ENCODE data around the gene ZCCHC4.

ZCCHC4 gene

GRCh38 chr4:25312496-25313200, at the start of gene ZCCHC4:
Gene ZCCHC4, plus strand, starts transcription at chr4:25312774. Its CDS starts 36 bp downstream, at chr4:25312810.
- H3K9me3 Mint-ChIP-seq: no peaks in the 10 kb centered on the region
- H3K36me3 Mint-ChIP-seq: peaks cover 6% of the 10 kb centered on the region
- H3K4me3 Mint-ChIP-seq: peak within 1 kb of the TSS; percentile 99
- peaks cover 28% of the 10 kb centered on the region for H3K4me1 Mint-ChIP-seq
- H3K27me3 Mint-ChIP-seq: no peaks in the 10 kb centered on the region
- H3K27ac Mint-ChIP-seq: peak within 1 kb of the TSS; percentile 98

- Mint-ChIP-seq H3K9me3 (no peaks in the 10 kb centered on the region), H3K27me3 (no peaks in the 10 kb centered on the region), H3K4me3 (no peak overlapping the region), H3K4me1 (no peaks in the 10 kb centered on the region), H3K36me3 (peaks cover 19% of the 10 kb centered on the region), H3K27ac (no peak overlapping the region)
These were observed 40.7 kb upstream of the ZCCHC4 start for GRCh38 chr4:25271866-25272265.

GRCh38 chr4:25280210-25280609, 32.4 kb upstream of the ZCCHC4 start:
- Mint-ChIP-seq H3K4me3 (no peak overlapping the region), H3K4me1 (no peaks in the 10 kb centered on the region), H3K27ac (peak overlapping the region; percentile 65), H3K36me3 (peaks cover 7% of the 10 kb centered on the region), H3K9me3 (no peaks in the 10 kb centered on the region), H3K27me3 (no peaks in the 10 kb centered on the region)

- Mint-ChIP-seq H3K27me3 (peaks cover 4% of the 10 kb centered on the region), H3K27ac (no peak overlapping the region), H3K36me3 (peaks cover 10% of the 10 kb centered on the region), H3K4me3 (no peak overlapping the region), H3K4me1 (no peaks in the 10 kb centered on the region), H3K9me3 (peaks cover 12% of the 10 kb centered on the region)
These were observed 28.6 kb upstream of the ZCCHC4 start for GRCh38 chr4:25283948-25284347.

GRCh38 chr4:25284466-25284865, 28.1 kb upstream of the ZCCHC4 start:
- Mint-ChIP-seq H3K27ac (no peak overlapping the region), H3K4me1 (no peaks in the 10 kb centered on the region), H3K36me3 (peaks cover 10% of the 10 kb centered on the region), H3K4me3 (no peak overlapping the region), H3K9me3 (peaks cover 12% of the 10 kb centered on the region), H3K27me3 (peaks cover 4% of the 10 kb centered on the region)

- Mint-ChIP-seq H3K4me1 (no peaks in the 10 kb centered on the region), H3K27ac (no peak overlapping the region), H3K36me3 (peaks cover 7% of the 10 kb centered on the region), H3K9me3 (peaks cover 12% of the 10 kb centered on the region), H3K4me3 (no peak overlapping the region), H3K27me3 (peaks cover 4% of the 10 kb centered on the region)
These were observed 22.0 kb upstream of the ZCCHC4 start for GRCh38 chr4:25290490-25291067.

- peaks cover 7% of the 10 kb centered on the region for H3K36me3 Mint-ChIP-seq
- no peak overlapping the region for H3K27ac Mint-ChIP-seq
- H3K4me3 Mint-ChIP-seq: no peak overlapping the region
- H3K4me1 Mint-ChIP-seq: no peaks in the 10 kb centered on the region
- peaks cover 12% of the 10 kb centered on the region for H3K9me3 Mint-ChIP-seq
- peaks cover 6% of the 10 kb centered on the region for H3K27me3 Mint-ChIP-seq
These were observed 21.3 kb upstream of the ZCCHC4 start for GRCh38 chr4:25291158-25291733.

- Mint-ChIP-seq H3K4me1 (no peaks in the 10 kb centered on the region), H3K27ac (no peak overlapping the region), H3K9me3 (no peaks in the 10 kb centered on the region), H3K36me3 (no peaks in the 10 kb centered on the region), H3K4me3 (no peak overlapping the region), H3K27me3 (peaks cover 7% of the 10 kb centered on the region)
These were observed 14.9 kb upstream of the ZCCHC4 start for GRCh38 chr4:25297528-25298242.

- Mint-ChIP-seq H3K27ac (no peak overlapping the region), H3K36me3 (no peaks in the 10 kb centered on the region), H3K9me3 (no peaks in the 10 kb centered on the region), H3K27me3 (peaks cover 7% of the 10 kb centered on the region), H3K4me1 (no peaks in the 10 kb centered on the region), H3K4me3 (no peak overlapping the region)
These were observed 12.9 kb upstream of the ZCCHC4 start for GRCh38 chr4:25299476-25300203.

GRCh38 chr4:25301471-25301870, 11.1 kb upstream of the ZCCHC4 start:
- H3K27ac Mint-ChIP-seq: no peak overlapping the region
- H3K36me3 Mint-ChIP-seq: no peaks in the 10 kb centered on the region
- H3K4me3 Mint-ChIP-seq: no peak overlapping the region
- no peaks in the 10 kb centered on the region for H3K4me1 Mint-ChIP-seq
- no peaks in the 10 kb centered on the region for H3K9me3 Mint-ChIP-seq
- H3K27me3 Mint-ChIP-seq: peaks cover 4% of the 10 kb centered on the region

- Mint-ChIP-seq H3K36me3 (no peaks in the 10 kb centered on the region), H3K4me3 (no peak overlapping the region), H3K4me1 (no peaks in the 10 kb centered on the region), H3K27ac (no peak overlapping the region), H3K27me3 (peaks cover 6% of the 10 kb centered on the region), H3K9me3 (no peaks in the 10 kb centered on the region)
These were observed 9.9 kb upstream of the ZCCHC4 start for GRCh38 chr4:25302626-25303025.

GRCh38 chr4:25303578-25303977, 9.0 kb upstream of the ZCCHC4 start:
- no peak overlapping the region for H3K4me3 Mint-ChIP-seq
- H3K27me3 Mint-ChIP-seq: peaks cover 6% of the 10 kb centered on the region
- H3K27ac Mint-ChIP-seq: no peak overlapping the region
- H3K36me3 Mint-ChIP-seq: no peaks in the 10 kb centered on the region
- no peaks in the 10 kb centered on the region for H3K9me3 Mint-ChIP-seq
- no peaks in the 10 kb centered on the region for H3K4me1 Mint-ChIP-seq

GRCh38 chr4:25306518-25307057, 6.0 kb upstream of the ZCCHC4 start:
- peaks cover 2% of the 10 kb centered on the region for H3K27me3 Mint-ChIP-seq
- no peaks in the 10 kb centered on the region for H3K9me3 Mint-ChIP-seq
- peaks cover 3% of the 10 kb centered on the region for H3K4me1 Mint-ChIP-seq
- no peak overlapping the region for H3K4me3 Mint-ChIP-seq
- no peak overlapping the region for H3K27ac Mint-ChIP-seq
- H3K36me3 Mint-ChIP-seq: no peaks in the 10 kb centered on the region

GRCh38 chr4:25307596-25307995, 5.0 kb upstream of the ZCCHC4 start:
- no peaks in the 10 kb centered on the region for H3K9me3 Mint-ChIP-seq
- no peak overlapping the region for H3K4me3 Mint-ChIP-seq
- peaks cover 2% of the 10 kb centered on the region for H3K27me3 Mint-ChIP-seq
- H3K36me3 Mint-ChIP-seq: no peaks in the 10 kb centered on the region
- no peak overlapping the region for H3K27ac Mint-ChIP-seq
- peaks cover 7% of the 10 kb centered on the region for H3K4me1 Mint-ChIP-seq

GRCh38 chr4:25308306-25308705, 4.3 kb upstream of the ZCCHC4 start:
- no peak overlapping the region for H3K4me3 Mint-ChIP-seq
- H3K27ac Mint-ChIP-seq: no peak overlapping the region
- no peaks in the 10 kb centered on the region for H3K9me3 Mint-ChIP-seq
- H3K27me3 Mint-ChIP-seq: peaks cover 2% of the 10 kb centered on the region
- no peaks in the 10 kb centered on the region for H3K36me3 Mint-ChIP-seq
- peaks cover 8% of the 10 kb centered on the region for H3K4me1 Mint-ChIP-seq
